ENCODE data around the gene RBM38. TPM values are rescaled to one million over a fixed set of nuclear protein-coding genes. Genes with fewer than 3 reads are reported as not detected.

RBM38 gene
- total RNA-seq, 1 experiment from 2014 or later, result 39.2 TPM

- no peaks in the 10 kb centered on the region for H3K4me1 ChIP-seq
- H3K4me1 Mint-ChIP-seq (ENCODE audit: low read depth, unreplicated experiment), result no peaks in the 10 kb centered on the region
- no peaks in the 10 kb centered on the region for H3K9me3 Mint-ChIP-seq (ENCODE audit: unreplicated experiment)
- ChIA-PET POLR2A (no interaction called here), CTCF (no interaction called here)
- no TSS peak for BruUV-seq (replicated peaks)
- H3K4me3 Mint-ChIP-seq (ENCODE audit: unreplicated experiment), result no peak overlapping the region
- no peak overlapping the region for H3K27ac Mint-ChIP-seq (ENCODE audit: unreplicated experiment)
- intact Hi-C loops (cut with micrococcal nuclease; ENCODE audit: unreplicated experiment), result no loop called here
- no peaks in the 10 kb centered on the region for H3K27me3 ChIP-seq (replicated peaks; ENCODE audit: control insufficient read depth, insufficient read depth, low read length)
- H3K9me3 ChIP-seq, result no peaks in the 10 kb centered on the region
- H3K27me3 Mint-ChIP-seq (ENCODE audit: insufficient read depth, unreplicated experiment), result no peaks in the 10 kb centered on the region
- peaks cover 14% of the 10 kb centered on the region; the same call in 1 of the 2 replicates for H3K36me3 ChIP-seq (ENCODE audit: control insufficient read depth, insufficient read depth, low read length)
- no peak overlapping the region for H3K4me3 ChIP-seq (ENCODE audit: low read depth, low read length)
- no peak for TF ChIP-seq CTCF (IDR thresholded peaks at IDR 0.05; ENCODE audit: insufficient read depth in 1 of 2, low read depth in 1 of 2, low read length in 1 of 2, severe bottlenecking in 1 of 2, unreplicated experiment in 1 of 2)
- DNase-seq, result no peak
- peaks cover 22% of the 10 kb centered on the region for H3K36me3 Mint-ChIP-seq (ENCODE audit: insufficient read depth, unreplicated experiment)
Observed at GRCh38 chr20:57404006-57404405, 12.8 kb downstream of the RBM38 start.

DNA sequence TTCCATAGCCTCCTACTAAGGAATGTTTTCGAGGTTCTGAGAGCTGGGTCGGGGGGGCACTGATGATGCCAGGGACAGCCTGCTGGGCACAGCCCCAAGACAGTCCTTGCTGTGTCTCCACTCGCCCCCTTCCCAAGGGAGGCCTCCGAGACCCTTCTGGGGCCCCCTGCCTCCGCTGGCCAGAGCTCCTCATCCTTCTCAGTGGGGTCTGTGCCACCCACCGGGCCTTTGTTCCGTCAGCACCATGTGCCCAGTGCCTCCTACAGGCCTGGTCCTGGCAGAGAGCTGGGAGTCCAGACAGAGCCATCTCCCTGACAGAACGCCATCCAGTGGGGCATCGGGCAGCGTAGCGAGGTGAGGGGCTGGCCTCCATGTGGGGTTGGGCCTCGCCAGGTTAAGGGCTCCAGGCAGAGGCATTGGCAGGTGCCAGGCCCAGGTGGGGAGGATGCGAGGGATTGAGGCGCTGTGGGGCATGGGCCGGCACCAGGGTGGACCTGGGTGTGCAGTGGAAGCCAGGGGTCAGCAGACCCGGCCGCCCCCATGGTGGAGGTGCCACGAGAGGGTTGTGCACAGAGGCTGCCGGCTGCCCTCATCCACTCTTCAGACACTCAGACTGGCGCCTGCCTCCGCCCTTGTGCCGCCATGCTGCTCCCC, 13.3 kb downstream of the RBM38 start:
- Mint-ChIP-seq H3K4me3 (ENCODE audit: unreplicated experiment) (no peak overlapping the region), H3K9me3 (ENCODE audit: unreplicated experiment) (no peaks in the 10 kb centered on the region), H3K27me3 (ENCODE audit: insufficient read depth, unreplicated experiment) (no peaks in the 10 kb centered on the region), H3K36me3 (ENCODE audit: insufficient read depth, unreplicated experiment) (peaks cover 21% of the 10 kb centered on the region), H3K27ac (ENCODE audit: unreplicated experiment) (no peak overlapping the region), H3K4me1 (ENCODE audit: low read depth, unreplicated experiment) (no peaks in the 10 kb centered on the region)
- ChIA-PET CTCF (no interaction called here), POLR2A (no interaction called here)
- H3K4me1 ChIP-seq, result no peaks in the 10 kb centered on the region
- no peaks in the 10 kb centered on the region for H3K9me3 ChIP-seq
- H3K4me3 ChIP-seq (ENCODE audit: low read depth, low read length), result no peak overlapping the region
- H3K36me3 ChIP-seq (ENCODE audit: control insufficient read depth, insufficient read depth, low read length), result peaks cover 14% of the 10 kb centered on the region; the same call in 1 of the 2 replicates
- no TSS peak for BruUV-seq (replicated peaks)
- no peak for DNase-seq
- no peaks in the 10 kb centered on the region for H3K27me3 ChIP-seq (replicated peaks; ENCODE audit: control insufficient read depth, insufficient read depth, low read length)
- TF ChIP-seq CTCF (IDR thresholded peaks at IDR 0.05; ENCODE audit: insufficient read depth in 1 of 2, low read depth in 1 of 2, low read length in 1 of 2, severe bottlenecking in 1 of 2, unreplicated experiment in 1 of 2), result no peak
- intact Hi-C loops (cut with micrococcal nuclease; ENCODE audit: unreplicated experiment), result no loop called here

GRCh38 chr20:57405236-57406016, 14.2 kb downstream of the RBM38 start:
- no peaks in the 10 kb centered on the region for H3K27me3 ChIP-seq (replicated peaks; ENCODE audit: control insufficient read depth, insufficient read depth, low read length)
- H3K36me3 ChIP-seq (ENCODE audit: control insufficient read depth, insufficient read depth, low read length), result peaks cover 11% of the 10 kb centered on the region; the same call in 1 of the 2 replicates
- POLR2A ChIA-PET, result no interaction called here
- Mint-ChIP-seq H3K4me1 (ENCODE audit: low read depth, unreplicated experiment) (no peaks in the 10 kb centered on the region), H3K36me3 (ENCODE audit: insufficient read depth, unreplicated experiment) (peaks cover 29% of the 10 kb centered on the region), H3K27ac (ENCODE audit: unreplicated experiment) (no peak overlapping the region), H3K9me3 (ENCODE audit: unreplicated experiment) (no peaks in the 10 kb centered on the region), H3K27me3 (ENCODE audit: insufficient read depth, unreplicated experiment) (no peaks in the 10 kb centered on the region), H3K4me3 (ENCODE audit: unreplicated experiment) (no peak overlapping the region)
- TF ChIP-seq CTCF (IDR thresholded peaks at IDR 0.05; ENCODE audit: insufficient read depth in 1 of 2, low read depth in 1 of 2, low read length in 1 of 2, severe bottlenecking in 1 of 2, unreplicated experiment in 1 of 2), result no peak
- DNase-seq, result no peak
- no peak overlapping the region for H3K4me3 ChIP-seq (ENCODE audit: low read depth, low read length)
- H3K4me1 ChIP-seq, result no peaks in the 10 kb centered on the region
- CTCF ChIA-PET, result no interaction called here
- H3K9me3 ChIP-seq, result no peaks in the 10 kb centered on the region
- intact Hi-C loops (cut with micrococcal nuclease; ENCODE audit: unreplicated experiment), result no loop called here
- no TSS peak for BruUV-seq (replicated peaks)

All from Caco-2 (cell line).